RWPE1 (cell line): ENCODE measurements around the gene RFTN1.
A peak's percentile ranks its signal among the peaks of the same experiment; 100 is the strongest.

Source experiments
- CTCF ChIA-PET: fragments of 350-600 bp; sonication (Branson Sonifier 250); formaldehyde crosslinking; extraction: SDS; loops from one replicate; lab custom pipeline; 2021; lab: Yijun Ruan, JAX
- POLR2A ChIA-PET: fragments of 400-600 bp; formaldehyde crosslinking; extraction: SDS; loops from one replicate; lab custom pipeline; 2020; ENCODE audit warnings: antibody characterized with exemption; ENCODE audit not compliant: low non-redundant PET; lab: Yijun Ruan, JAX
- DNase-seq: peaks from one replicate; pipeline ENCODE4 v3.0.0; 2012; ENCODE audit warnings: low spot score
- H3K27ac ChIP-seq: fragments of 450-650 bp; 2 replicates; pipeline ENCODE4 v1.5.1; 2017
- TF ChIP-seq, protein P1 (sequence below): fragments of 450-650 bp; conservative IDR thresholded peaks from 2 replicates; pipeline ENCODE4 v1.5.1; 2017; ENCODE audit warnings: low read depth, mild to moderate bottlenecking

RFTN1 gene

DNA sequence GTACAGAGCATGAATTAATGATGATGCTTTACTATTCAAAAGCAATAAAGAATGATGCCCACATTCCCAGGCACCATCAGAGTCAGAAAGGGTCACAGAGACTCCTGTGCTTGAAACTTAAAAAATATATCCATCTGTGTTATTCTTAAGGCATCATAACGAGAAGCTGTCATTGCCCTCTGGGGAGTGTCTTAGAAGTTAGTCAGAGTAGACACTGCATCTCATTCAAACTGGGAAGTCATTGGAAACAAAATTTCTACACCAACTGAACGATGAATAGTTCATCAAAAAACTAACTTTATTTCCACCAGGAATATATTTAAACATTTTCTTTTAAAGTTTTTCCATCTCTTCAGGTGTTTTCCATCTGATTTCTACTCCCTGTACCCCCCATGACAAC, 122.9 kb downstream of the RFTN1 start:
- no peak overlapping the region for H3K27ac ChIP-seq
- DNase-seq, result no peak
- TF ChIP-seq, protein P1, sequence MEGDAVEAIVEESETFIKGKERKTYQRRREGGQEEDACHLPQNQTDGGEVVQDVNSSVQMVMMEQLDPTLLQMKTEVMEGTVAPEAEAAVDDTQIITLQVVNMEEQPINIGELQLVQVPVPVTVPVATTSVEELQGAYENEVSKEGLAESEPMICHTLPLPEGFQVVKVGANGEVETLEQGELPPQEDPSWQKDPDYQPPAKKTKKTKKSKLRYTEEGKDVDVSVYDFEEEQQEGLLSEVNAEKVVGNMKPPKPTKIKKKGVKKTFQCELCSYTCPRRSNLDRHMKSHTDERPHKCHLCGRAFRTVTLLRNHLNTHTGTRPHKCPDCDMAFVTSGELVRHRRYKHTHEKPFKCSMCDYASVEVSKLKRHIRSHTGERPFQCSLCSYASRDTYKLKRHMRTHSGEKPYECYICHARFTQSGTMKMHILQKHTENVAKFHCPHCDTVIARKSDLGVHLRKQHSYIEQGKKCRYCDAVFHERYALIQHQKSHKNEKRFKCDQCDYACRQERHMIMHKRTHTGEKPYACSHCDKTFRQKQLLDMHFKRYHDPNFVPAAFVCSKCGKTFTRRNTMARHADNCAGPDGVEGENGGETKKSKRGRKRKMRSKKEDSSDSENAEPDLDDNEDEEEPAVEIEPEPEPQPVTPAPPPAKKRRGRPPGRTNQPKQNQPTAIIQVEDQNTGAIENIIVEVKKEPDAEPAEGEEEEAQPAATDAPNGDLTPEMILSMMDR, result no peak
- POLR2A ChIA-PET, result no interaction called here
- CTCF ChIA-PET, result no interaction called here

DNA sequence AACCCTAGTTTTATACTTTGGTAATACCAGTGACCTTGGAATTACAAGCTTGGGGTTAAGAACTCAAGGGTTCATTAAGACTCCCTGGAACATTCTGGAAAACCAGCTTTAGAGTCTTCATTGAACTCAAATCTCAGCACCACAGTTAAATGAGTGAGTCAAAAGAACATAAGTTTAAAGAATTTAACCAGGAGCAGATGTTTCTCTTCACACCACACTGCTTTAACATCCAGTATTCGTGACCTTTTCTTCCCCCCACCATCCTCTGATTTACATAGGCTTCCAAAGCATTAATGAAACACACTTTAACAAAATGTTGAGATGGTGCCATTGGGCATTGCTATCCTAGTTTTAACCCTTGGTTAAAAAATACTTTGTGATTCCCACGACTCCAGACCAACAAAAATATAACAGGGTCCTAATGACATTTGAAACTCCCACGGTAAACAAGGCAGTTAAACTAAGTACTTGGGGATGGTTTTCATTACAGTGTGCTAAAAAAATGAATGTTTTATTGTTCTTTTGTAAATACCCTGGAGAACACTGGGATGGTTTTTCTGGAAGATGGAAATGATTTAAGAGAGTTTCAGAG, 124.6 kb downstream of the RFTN1 start:
- POLR2A ChIA-PET, result no interaction called here

DNA sequence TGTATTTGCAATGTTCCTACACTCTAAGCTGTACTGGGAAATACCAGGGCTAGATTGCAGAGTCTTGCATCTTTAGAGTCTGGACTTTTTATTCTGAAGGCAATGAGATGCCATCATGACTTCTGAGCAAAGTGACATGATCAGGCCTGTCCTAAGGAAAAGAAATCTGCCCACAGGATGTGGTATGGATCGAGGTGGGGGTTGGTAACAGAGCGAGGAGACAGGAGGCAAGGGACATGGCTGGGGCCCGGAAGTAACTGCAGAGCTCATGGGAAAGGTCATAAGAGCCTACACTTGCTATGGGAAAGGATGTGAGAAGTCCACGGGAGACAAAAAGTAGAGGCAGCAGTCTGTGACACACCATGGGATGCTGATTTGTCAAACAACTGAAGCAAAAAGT, 126.9 kb downstream of the RFTN1 start:
- TF ChIP-seq, protein P1, result no peak

More for the DNA sequence above, 124.6 kb downstream of the RFTN1 start:
- CTCF ChIA-PET, result no interaction called here
- no peak for DNase-seq
- no peak overlapping the region for H3K27ac ChIP-seq
- TF ChIP-seq, protein P1, result no peak

DNA sequence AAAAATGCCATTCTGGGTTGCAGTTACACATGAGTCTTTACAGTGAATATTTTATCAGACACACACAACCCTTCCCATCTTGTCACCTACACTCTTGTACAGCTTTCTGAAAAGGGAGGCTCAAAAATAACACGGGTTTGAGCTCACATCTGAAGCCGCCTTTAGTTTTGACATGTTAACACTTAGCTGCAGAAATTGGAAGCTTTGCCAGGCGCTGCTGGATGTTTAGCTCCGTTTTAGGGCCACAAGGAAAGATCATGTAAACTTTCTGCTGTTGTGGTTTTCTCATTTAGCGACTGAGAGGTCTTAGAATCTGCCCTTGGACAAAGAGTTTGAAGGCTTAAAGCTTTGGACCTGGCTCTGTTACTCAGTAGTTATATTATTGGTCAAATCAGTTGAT, 128.3 kb downstream of the RFTN1 start:
- TF ChIP-seq, protein P1, result no peak
- ChIA-PET CTCF (no interaction called here), POLR2A (no interaction called here)
- no peak for DNase-seq
- no peak overlapping the region for H3K27ac ChIP-seq

More for the DNA sequence above, 126.9 kb downstream of the RFTN1 start:
- CTCF ChIA-PET, result interaction anchor here (0.6 kb wide), 1 partner anchor 96 kb away, joined by 3 read pairs; no protein-coding TSS in a partner anchor
- POLR2A ChIA-PET, result no interaction called here
- H3K27ac ChIP-seq, result no peak overlapping the region
- DNase-seq, result peak; percentile 3

DNA sequence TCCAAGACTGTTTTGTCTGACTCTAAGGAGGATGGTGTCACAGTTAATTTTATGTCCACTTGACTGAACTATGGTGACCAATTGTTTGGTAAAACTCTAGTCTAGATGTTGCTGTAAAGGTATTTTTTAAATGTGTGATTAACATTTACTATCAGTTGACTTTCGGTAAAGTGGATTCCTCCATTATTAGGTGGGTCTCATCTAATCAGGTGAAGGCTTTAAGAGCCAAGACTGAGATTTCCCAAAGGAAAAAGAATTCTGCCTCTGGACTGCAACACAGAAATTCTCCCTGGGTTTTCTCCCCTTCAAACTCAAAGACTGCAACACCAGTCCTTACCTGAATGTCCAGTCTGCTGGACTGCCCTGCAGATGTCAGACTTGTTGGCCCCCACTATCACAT, 129.6 kb downstream of the RFTN1 start:
- DNase-seq, result no peak
- ChIA-PET POLR2A (no interaction called here), CTCF (no interaction called here)
- TF ChIP-seq, protein P1, result no peak
- H3K27ac ChIP-seq, result no peak overlapping the region

DNA sequence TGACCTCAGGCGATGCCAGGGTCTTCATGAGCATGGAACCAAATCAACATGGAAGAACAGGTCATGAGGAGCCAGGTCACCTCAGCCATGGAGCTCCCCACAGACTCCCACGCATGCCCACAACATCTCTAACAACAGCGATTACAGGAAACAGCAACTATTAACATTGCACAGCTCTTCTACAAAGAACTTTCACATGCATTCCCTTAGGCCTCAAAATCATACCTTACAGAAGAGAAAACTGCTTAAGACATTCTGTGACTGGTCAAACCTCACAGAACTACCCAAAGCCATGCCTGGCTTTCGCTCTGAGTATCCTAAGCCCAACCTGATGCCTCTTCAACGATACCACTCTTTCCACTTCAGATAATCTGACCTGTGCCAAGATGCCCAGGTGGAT, 130.7 kb downstream of the RFTN1 start:
- TF ChIP-seq, protein P1, result no peak
- ChIA-PET CTCF (no interaction called here), POLR2A (no interaction called here)
- no peak for DNase-seq
- no peak overlapping the region for H3K27ac ChIP-seq
